C4-2B (cell line): ENCODE data around the gene RBM47.

Source experiments
- CTCF ChIP-seq: fragments of 450-650 bp; conservative IDR thresholded peaks from 2 replicates; pipeline ENCODE4 v1.5.1; 2017; ENCODE audit warnings: mild to moderate bottlenecking
- ZFX ChIP-seq: fragments of 450-650 bp; IDR thresholded peaks from 2 replicates; pipeline ENCODE4 v1.6.1; 2017

DNA sequence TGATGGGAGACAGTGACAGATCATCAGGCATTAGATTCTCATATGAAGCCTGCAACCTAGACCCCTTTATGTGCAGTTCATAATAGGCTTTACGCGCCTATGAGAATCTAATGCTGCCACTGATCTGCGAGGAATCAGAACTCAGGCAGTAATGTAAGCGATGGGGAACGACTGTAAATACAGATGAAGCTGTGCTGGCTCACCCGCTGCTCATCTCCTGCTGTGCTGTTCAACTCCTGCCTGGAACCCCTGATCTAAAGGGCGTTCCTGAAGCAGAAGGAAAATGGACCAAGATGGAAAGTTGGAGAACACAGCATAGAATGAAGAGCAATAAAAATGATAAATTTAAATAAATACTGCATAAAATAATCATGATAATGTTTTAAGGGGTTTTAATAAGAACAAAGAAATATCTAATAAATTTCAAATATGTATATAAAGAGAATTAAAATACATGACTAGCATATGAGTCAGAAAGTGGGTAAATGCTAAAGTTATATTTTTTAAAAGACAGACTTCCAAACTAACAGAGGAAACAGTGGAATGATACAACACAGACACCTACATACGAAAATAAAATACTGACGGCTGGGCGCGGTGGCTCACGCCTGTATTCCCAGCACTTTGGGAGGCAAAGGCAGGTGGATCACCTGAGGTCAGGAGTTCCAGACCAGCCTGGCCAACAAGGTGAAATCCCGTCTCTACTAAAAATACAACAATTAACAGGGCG lies 59.2 kb downstream of the RBM47 start:
- no peak for TF ChIP-seq CTCF
- no peak for TF ChIP-seq ZFX
